Esophagus squamous epithelium (tissue), 4 donors: Measurements from ENCODE around the gene TEC.

ENCODE experiments used
- CTCF ChIP-seq, 6 experiments: fragments of 450-650 bp in 4 of 6; fragments of 200-600 bp in 2 of 6; sonication (generic) in 2 of 6; IDR thresholded peaks; one replicate each; pipeline ENCODE4 v1.5.1; 2016 to 2019; ENCODE audit warnings: antibody characterized with exemption in 6 of 6, mild to moderate bottlenecking in 4 of 6, moderate library complexity in 4 of 6
- POLR2A ChIP-seq, 4 donors: fragments of 450-650 bp; IDR thresholded peaks; one replicate each; pipeline ENCODE4 v1.6.1; 2017; ENCODE audit warnings: antibody characterized with exemption in 4 of 4, mild to moderate bottlenecking in 4 of 4, moderate library complexity in 3 of 4

DNA sequence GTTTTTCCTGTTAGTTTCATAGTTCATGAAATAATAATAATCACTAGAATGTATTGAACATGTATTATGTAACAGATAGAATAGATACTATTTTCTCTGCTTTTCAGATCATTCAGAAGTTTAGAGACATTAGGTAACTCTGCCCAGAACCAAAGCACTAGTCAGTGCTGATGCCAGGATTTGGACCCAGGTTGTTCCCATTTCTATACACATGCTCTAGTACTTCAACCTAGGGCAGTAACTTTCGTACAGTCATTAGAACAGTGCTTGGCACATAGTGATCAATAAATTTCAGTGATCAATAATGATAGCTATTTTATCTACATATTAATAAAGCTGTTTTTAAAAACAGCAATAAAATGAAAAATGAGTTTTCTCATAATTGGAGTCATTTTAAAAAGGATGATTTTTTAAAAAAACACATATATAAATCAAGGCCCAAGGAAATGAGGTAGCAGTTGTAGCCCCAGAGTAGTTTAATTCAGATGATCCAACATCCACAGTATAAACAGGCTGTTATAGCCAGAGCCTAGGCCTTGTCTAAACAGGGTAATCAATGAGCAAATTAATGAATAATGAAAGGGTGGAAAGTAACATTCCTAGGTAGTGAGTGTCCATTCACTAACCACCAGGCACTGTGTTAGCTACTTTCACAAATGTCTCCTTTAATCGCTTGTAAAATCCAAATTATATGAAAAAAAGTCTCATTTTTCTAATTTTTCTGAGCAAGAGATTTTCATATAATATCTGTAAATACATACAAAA lies 161.1 kb downstream of the TEC start:
- no peak for TF ChIP-seq POLR2A (IDR thresholded peaks at IDR 0.05)
- TF ChIP-seq CTCF (IDR thresholded peaks at IDR 0.05) = no peak
